Activated naive CD4-positive, alpha-beta T cell treated with anti-CD3 and anti-CD28 coated beads for 36 hours (primary cell): ENCODE data around the gene CACNA1E. TPM values are rescaled to one million over a fixed set of nuclear protein-coding genes. Genes with fewer than 3 reads are reported as not detected.

ENCODE experiments used
- CTCF ChIA-PET: fragments of 350-600 bp; sonication (Branson Sonifier 250); formaldehyde crosslinking; loops from one replicate; lab custom pipeline; 2021; ENCODE audit warnings: antibody characterized with exemption; lab: Charles Lee
- DNase-seq: peaks from one replicate; pipeline ENCODE4 v3.0.0-alpha.2; 2020
- H3K27ac Mint-ChIP-seq: one replicate; pipeline ENCODE4 v1.8.0; 2021; ENCODE audit warnings: mild to moderate bottlenecking, mixed read lengths
- H3K27me3 Mint-ChIP-seq: one replicate; pipeline ENCODE4 v1.8.0; 2021; ENCODE audit warnings: low read depth, mixed read lengths
- H3K36me3 Mint-ChIP-seq: one replicate; pipeline ENCODE4 v1.8.0; 2021; ENCODE audit warnings: low read depth, mixed read lengths
- H3K4me1 Mint-ChIP-seq: one replicate; pipeline ENCODE4 v1.8.0; 2021; ENCODE audit warnings: low read depth, mixed read lengths
- H3K4me3 Mint-ChIP-seq: one replicate; pipeline ENCODE4 v1.8.0; 2021; ENCODE audit warnings: mild to moderate bottlenecking, moderate library complexity, mixed read lengths
- H3K9me3 Mint-ChIP-seq: one replicate; pipeline ENCODE4 v1.8.0; 2021; ENCODE audit warnings: mixed read lengths
- intact Hi-C: fragments of 100-400 bp; cut with micrococcal nuclease; formaldehyde crosslinking; loops from one replicate; pipeline ENCODE4 v1.15.1; 2023
- total RNA-seq, 2 experiments: library from RNA; stranded (reverse); gene quantifications; one replicate each; pipeline ENCODE4 v1.2.3, GENCODE V29; 2021

CACNA1E gene
- not detected for total RNA-seq

- H3K36me3 Mint-ChIP-seq: no peaks in the 10 kb centered on the region
- CTCF ChIA-PET: interaction anchor here (0.6 to 1.7 kb wide), 3 partner anchors 453 to 880 kb away, joined by 3 to 7 read pairs (median 4); no protein-coding TSS in a partner anchor
Measured at GRCh38 chr1:181483285-181484195, at the start of gene CACNA1E. Gene CACNA1E, plus strand, starts transcription at chr1:181483517. Its CDS starts 228 bp downstream, at chr1:181483745.

GRCh38 chr1:181433931-181434330 is 49.4 kb upstream of the CACNA1E start:
- intact Hi-C loops: no loop called here
- CTCF ChIA-PET: interaction anchor here (0.6 to 2.5 kb wide), 4 partner anchors 9 to 243 kb away, joined by 3 to 9 read pairs (median 3); no protein-coding TSS in a partner anchor
- H3K9me3 Mint-ChIP-seq: no peaks in the 10 kb centered on the region
- no peak overlapping the region for H3K27ac Mint-ChIP-seq
- H3K27me3 Mint-ChIP-seq: peaks cover 6% of the 10 kb centered on the region
- no peak for DNase-seq
- no peak overlapping the region for H3K4me3 Mint-ChIP-seq
- H3K4me1 Mint-ChIP-seq: peaks cover 2% of the 10 kb centered on the region
- no peaks in the 10 kb centered on the region for H3K36me3 Mint-ChIP-seq

More at GRCh38 chr1:181483285-181484195, at the start of gene CACNA1E:
- Mint-ChIP-seq H3K4me1 (peaks cover 20% of the 10 kb centered on the region), H3K9me3 (no peaks in the 10 kb centered on the region), H3K27ac (no peak within 1 kb of the TSS), H3K27me3 (peaks cover 60% of the 10 kb centered on the region), H3K4me3 (peak within 1 kb of the TSS; percentile 61)
- no peak for DNase-seq
- intact Hi-C loops: no loop called here

DNA sequence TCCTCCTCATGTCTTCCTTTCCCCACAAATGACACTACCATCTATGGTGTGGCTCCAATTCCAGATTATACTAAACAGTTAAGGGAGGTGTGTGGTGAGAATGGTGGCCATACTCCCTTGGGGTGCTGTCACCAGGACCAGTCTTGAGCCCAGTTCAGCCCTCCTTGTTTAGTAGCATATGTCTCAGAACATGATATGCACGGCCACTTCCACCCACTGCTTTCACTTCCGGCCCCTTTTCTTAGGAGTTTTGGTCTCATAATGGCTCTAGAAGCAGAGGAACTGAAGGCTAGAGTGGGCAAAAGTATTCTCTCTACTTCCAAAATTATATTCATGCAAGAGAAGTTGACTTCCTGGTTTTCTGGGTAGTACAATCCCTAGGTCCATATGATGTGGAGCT is 45.3 kb upstream of the CACNA1E start:
- H3K36me3 Mint-ChIP-seq: no peaks in the 10 kb centered on the region
- intact Hi-C loops: no loop called here
- no peaks in the 10 kb centered on the region for H3K4me1 Mint-ChIP-seq
- H3K4me3 Mint-ChIP-seq: no peak overlapping the region
- H3K27ac Mint-ChIP-seq: no peak overlapping the region
- DNase-seq: no peak
- peaks cover 6% of the 10 kb centered on the region for H3K27me3 Mint-ChIP-seq
- CTCF ChIA-PET: interaction anchor here (2.1 kb wide), 1 partner anchor 13 kb away, joined by 7 read pairs; no protein-coding TSS in a partner anchor
- no peaks in the 10 kb centered on the region for H3K9me3 Mint-ChIP-seq

- intact Hi-C loops: no loop called here
- DNase-seq: no peak
- H3K4me3 Mint-ChIP-seq: no peak overlapping the region
- CTCF ChIA-PET: interaction anchor here (1.3 kb wide), 1 partner anchor 252 kb away, joined by 3 read pairs; no protein-coding TSS in a partner anchor
- no peaks in the 10 kb centered on the region for H3K9me3 Mint-ChIP-seq
- H3K36me3 Mint-ChIP-seq: no peaks in the 10 kb centered on the region
- H3K27ac Mint-ChIP-seq: no peak overlapping the region
- no peaks in the 10 kb centered on the region for H3K4me1 Mint-ChIP-seq
- H3K27me3 Mint-ChIP-seq: peaks cover 2% of the 10 kb centered on the region
Measured at GRCh38 chr1:181440510-181440909, 42.8 kb upstream of the CACNA1E start.

DNA sequence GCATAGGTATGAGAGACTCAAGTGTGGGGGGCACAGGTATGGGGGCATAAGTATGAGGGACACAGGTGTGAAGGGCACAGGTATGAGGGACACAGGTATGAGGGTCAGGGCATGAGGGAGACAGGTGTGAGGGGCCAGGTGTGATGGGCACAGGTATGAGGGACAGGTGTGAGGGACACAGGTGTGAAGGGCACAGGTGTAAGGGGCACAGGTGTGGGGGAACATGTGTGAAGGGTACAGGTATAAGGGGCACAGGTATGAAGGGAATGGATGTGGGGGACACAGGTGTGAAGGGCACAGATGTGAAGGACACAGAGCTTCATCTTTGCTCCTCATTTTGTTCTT is 41.2 kb upstream of the CACNA1E start:
- no peaks in the 10 kb centered on the region for H3K9me3 Mint-ChIP-seq
- intact Hi-C loops: no loop called here
- CTCF ChIA-PET: no interaction called here
- H3K4me3 Mint-ChIP-seq: no peak overlapping the region
- no peak for DNase-seq
- H3K4me1 Mint-ChIP-seq: no peaks in the 10 kb centered on the region
- no peak overlapping the region for H3K27ac Mint-ChIP-seq
- no peaks in the 10 kb centered on the region for H3K36me3 Mint-ChIP-seq
- no peaks in the 10 kb centered on the region for H3K27me3 Mint-ChIP-seq

DNA sequence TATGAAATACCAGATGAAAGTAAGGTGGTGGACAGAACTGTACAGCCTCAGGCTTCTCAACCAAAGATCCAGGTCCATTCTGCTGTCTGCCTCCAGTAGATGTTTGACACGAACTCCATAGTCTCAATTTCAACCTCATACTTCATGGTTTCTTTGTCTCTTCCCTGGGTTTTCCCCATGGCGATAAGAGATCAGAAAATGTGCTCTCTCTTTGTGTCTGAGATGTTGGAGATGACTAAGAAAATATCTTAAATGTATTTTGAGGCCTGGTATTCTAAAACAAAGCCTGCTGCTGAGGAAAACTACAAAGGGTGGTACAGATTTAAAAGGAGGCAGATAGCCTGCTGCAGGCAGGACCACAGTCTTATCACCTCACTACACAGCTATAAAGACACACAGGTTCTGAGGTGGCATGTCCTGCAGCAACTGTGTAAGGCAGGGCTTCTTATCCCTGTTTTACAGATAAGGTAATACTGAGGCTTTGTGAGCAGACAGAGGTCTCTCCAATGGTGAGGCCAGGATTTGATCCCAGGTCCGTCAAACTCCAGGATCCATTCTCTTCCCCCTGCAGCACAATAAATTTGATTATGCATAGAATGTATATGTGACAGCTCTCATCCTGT is 40.0 kb upstream of the CACNA1E start:
- intact Hi-C loops: no loop called here
- Mint-ChIP-seq H3K9me3 (no peaks in the 10 kb centered on the region), H3K27ac (no peak overlapping the region), H3K36me3 (no peaks in the 10 kb centered on the region), H3K27me3 (no peaks in the 10 kb centered on the region), H3K4me1 (no peaks in the 10 kb centered on the region), H3K4me3 (no peak overlapping the region)
- CTCF ChIA-PET: interaction anchor here (0.8 kb wide), 1 partner anchor 745 kb away, joined by 3 read pairs; no protein-coding TSS in a partner anchor
- no peak for DNase-seq

DNA sequence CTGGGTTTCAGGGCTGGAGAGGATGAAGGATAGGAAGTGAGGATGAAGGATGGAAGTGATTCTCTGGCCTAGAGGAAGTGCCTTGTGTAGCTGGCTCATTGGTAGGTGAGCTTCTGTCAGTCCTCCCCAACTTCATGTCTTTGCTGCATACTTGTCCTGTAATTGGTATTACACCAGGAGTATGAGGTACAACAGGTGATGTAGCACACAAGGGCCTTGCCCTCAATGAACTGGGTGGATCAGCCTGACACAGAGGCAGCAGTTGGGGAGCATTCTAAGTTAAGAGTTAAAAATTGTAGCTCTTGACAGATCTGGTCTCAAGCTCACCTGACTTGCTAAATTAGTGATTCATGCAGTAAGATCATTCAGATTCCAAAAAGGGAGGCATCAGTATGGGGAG is 37.9 kb upstream of the CACNA1E start:
- intact Hi-C loops: no loop called here
- Mint-ChIP-seq H3K36me3 (no peaks in the 10 kb centered on the region), H3K9me3 (no peaks in the 10 kb centered on the region), H3K27me3 (no peaks in the 10 kb centered on the region), H3K4me1 (no peaks in the 10 kb centered on the region), H3K4me3 (no peak overlapping the region), H3K27ac (no peak overlapping the region)
- CTCF ChIA-PET: interaction anchor here (0.7 kb wide), 1 partner anchor 1554 kb away, joined by 4 read pairs; no protein-coding TSS in a partner anchor
- DNase-seq: no peak

GRCh38 chr1:181448461-181448860 is 34.9 kb upstream of the CACNA1E start:
- CTCF ChIA-PET: interaction anchor here (0.6 kb wide), 1 partner anchor 159 kb away, joined by 3 read pairs; no protein-coding TSS in a partner anchor
- no peaks in the 10 kb centered on the region for H3K9me3 Mint-ChIP-seq
- intact Hi-C loops: no loop called here
- H3K27ac Mint-ChIP-seq: no peak overlapping the region
- no peaks in the 10 kb centered on the region for H3K27me3 Mint-ChIP-seq
- no peak overlapping the region for H3K4me3 Mint-ChIP-seq
- DNase-seq: no peak
- no peaks in the 10 kb centered on the region for H3K4me1 Mint-ChIP-seq
- no peaks in the 10 kb centered on the region for H3K36me3 Mint-ChIP-seq

DNA sequence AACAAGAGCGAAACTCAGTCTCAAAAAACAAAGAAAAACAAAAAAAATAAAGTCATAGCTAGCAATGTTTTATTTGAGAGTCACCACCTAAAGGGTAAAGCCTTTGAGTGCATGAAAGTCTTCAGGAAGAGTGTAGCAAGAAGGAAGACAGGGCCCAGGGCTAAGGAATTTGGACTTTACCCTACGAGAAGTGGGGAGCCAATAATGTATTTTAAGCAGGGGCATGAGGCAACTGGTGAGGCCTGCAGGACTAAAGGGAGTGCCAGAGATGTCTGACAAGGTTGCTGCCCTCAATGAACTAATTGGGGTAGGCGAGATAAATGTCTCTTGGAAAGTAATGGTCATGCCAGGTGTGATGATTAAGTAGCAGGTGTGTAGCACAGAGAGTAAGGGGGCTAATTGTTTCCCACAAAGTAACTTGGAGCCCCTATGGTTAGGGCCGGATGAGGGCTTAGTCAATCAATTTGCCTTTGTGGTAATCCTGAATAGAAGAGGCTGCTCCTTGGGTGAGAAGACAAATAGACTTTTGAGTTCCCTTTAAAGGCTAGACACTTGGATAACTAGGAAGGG is 31.6 kb upstream of the CACNA1E start:
- H3K9me3 Mint-ChIP-seq: no peaks in the 10 kb centered on the region
- CTCF ChIA-PET: no interaction called here
- intact Hi-C loops: no loop called here
- H3K4me1 Mint-ChIP-seq: no peaks in the 10 kb centered on the region
- no peaks in the 10 kb centered on the region for H3K36me3 Mint-ChIP-seq
- no peak for DNase-seq
- no peak overlapping the region for H3K27ac Mint-ChIP-seq
- H3K27me3 Mint-ChIP-seq: peaks cover 5% of the 10 kb centered on the region
- no peak overlapping the region for H3K4me3 Mint-ChIP-seq

GRCh38 chr1:181452746-181453145 is 30.6 kb upstream of the CACNA1E start:
- H3K36me3 Mint-ChIP-seq: no peaks in the 10 kb centered on the region
- H3K27ac Mint-ChIP-seq: no peak overlapping the region
- DNase-seq: no peak
- H3K4me1 Mint-ChIP-seq: no peaks in the 10 kb centered on the region
- no peak overlapping the region for H3K4me3 Mint-ChIP-seq
- CTCF ChIA-PET: no interaction called here
- H3K27me3 Mint-ChIP-seq: peaks cover 5% of the 10 kb centered on the region
- intact Hi-C loops: no loop called here
- no peaks in the 10 kb centered on the region for H3K9me3 Mint-ChIP-seq

DNA sequence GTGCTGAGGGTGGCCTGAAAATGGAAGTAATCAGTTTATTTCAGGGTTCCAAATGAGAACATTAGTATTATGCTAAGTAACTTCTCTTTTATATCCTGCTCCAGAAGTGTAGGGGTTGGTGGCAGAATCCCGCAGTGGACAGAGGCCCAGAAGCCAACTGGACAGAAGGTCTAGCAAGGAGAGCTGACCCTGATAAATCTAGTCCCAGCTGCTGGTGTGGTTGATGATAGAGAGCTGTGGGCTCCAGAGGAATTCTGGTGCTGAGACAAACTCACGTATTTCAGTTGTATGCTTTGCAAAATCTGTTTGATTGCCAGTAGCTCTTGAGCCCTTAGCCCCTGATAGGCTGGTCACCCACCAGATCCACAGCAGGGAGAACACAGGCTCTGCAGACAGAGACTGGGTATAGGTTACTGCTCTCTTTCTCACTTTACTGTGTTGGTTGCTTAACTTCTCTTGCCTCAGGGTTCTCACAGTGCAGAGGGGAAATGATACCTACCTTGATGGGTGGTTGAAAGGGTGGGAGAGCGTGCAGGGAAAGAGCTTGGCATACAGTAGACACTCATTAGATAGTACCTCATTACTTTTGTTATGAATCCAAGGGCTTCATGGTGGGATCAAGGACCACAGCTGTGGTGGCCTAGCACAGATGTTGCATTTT is 29.6 kb upstream of the CACNA1E start:
- Mint-ChIP-seq H3K27me3 (peaks cover 5% of the 10 kb centered on the region), H3K4me1 (no peaks in the 10 kb centered on the region), H3K27ac (no peak overlapping the region), H3K4me3 (no peak overlapping the region), H3K9me3 (no peaks in the 10 kb centered on the region), H3K36me3 (no peaks in the 10 kb centered on the region)
- CTCF ChIA-PET: interaction anchor here (0.6 kb wide), 1 partner anchor 52 kb away, joined by 5 read pairs; no protein-coding TSS in a partner anchor
- intact Hi-C loops: no loop called here
- DNase-seq: no peak

GRCh38 chr1:181456551-181456950 is 26.8 kb upstream of the CACNA1E start:
- intact Hi-C loops: no loop called here
- H3K36me3 Mint-ChIP-seq: no peaks in the 10 kb centered on the region
- peaks cover 5% of the 10 kb centered on the region for H3K27me3 Mint-ChIP-seq
- CTCF ChIA-PET: no interaction called here
- no peak for DNase-seq
- H3K4me3 Mint-ChIP-seq: no peak overlapping the region
- no peak overlapping the region for H3K27ac Mint-ChIP-seq
- no peaks in the 10 kb centered on the region for H3K9me3 Mint-ChIP-seq
- H3K4me1 Mint-ChIP-seq: no peaks in the 10 kb centered on the region
